ENCODE results near the gene SF1.

GRCh38 chr11:64753019-64753379 lies 25.3 kb downstream of the SF1 start:
- no peak for TF ChIP-seq CTCF (conservative IDR thresholded peaks at IDR 0.05; ENCODE audit: low read depth, low read length)
- no peak for TF ChIP-seq POLR2A (IDR thresholded peaks at IDR 0.05; ENCODE audit: low read depth, low read length)
- TF ChIP-seq MXI1 (IDR thresholded peaks at IDR 0.05; ENCODE audit: borderline replicate concordance, low read depth, low read length) = no peak
